Renal pelvis (tissue), 4 donors: ENCODE results near the gene CPM. TPM values are rescaled to one million over a fixed set of nuclear protein-coding genes. Genes with fewer than 3 reads are reported as not detected.
"Not testable (repeated sequence)": the region's sequence is repeated elsewhere in the genome, so short reads cannot be mapped to it uniquely, and the experiment has no call there.

Source experiments
- DNase-seq: peaks from one replicate; pipeline ENCODE4 v3.0.0-alpha.2; 2013
- polyA plus RNA-seq, 3 donors: library from polyadenylated mRNA; unstranded; fragments of 120-200 nt; gene quantifications; one replicate each; pipeline ENCODE4 v1.2.1, GENCODE V29; 2013; ENCODE audit not compliant: insufficient read length in 3 of 3

The CPM gene
- polyA plus RNA-seq, 3 donors, result 20.4 to 37.5 (median 28.5) TPM

- DNase-seq, result no peak
Observed at GRCh38 chr12:68855111-68855510, 77.9 kb downstream of the CPM start.

GRCh38 chr12:68854554-68854953, 78.4 kb downstream of the CPM start:
- DNase-seq, result no peak

- DNase-seq, result no peak
Observed at GRCh38 chr12:68854078-68854468, 78.9 kb downstream of the CPM start.

- DNase-seq, result no peak
Observed at GRCh38 chr12:68853396-68854077, 79.4 kb downstream of the CPM start.

GRCh38 chr12:68851592-68852306, 81.2 kb downstream of the CPM start:
- no peak for DNase-seq

- DNase-seq, result no peak
Observed at GRCh38 chr12:68850390-68850789, 82.6 kb downstream of the CPM start.

GRCh38 chr12:68846811-68847210, 86.2 kb downstream of the CPM start:
- DNase-seq, result no peak

GRCh38 chr12:68844788-68845695, 87.9 kb downstream of the CPM start:
- no peak for DNase-seq

GRCh38 chr12:68844318-68844745, 88.6 kb downstream of the CPM start:
- DNase-seq, result no peak

- DNase-seq, result no peak
Observed at GRCh38 chr12:68842784-68843567, 90.0 kb downstream of the CPM start.

GRCh38 chr12:68842123-68842522, 90.8 kb downstream of the CPM start:
- DNase-seq, result no peak

GRCh38 chr12:68841717-68842116, 91.3 kb downstream of the CPM start:
- DNase-seq, result no peak

GRCh38 chr12:68841175-68841574, 91.8 kb downstream of the CPM start:
- DNase-seq, result not testable (repeated sequence)

GRCh38 chr12:68839183-68840147, 93.5 kb downstream of the CPM start:
- no peak for DNase-seq

GRCh38 chr12:68838046-68838886, 94.7 kb downstream of the CPM start:
- DNase-seq, result no peak

GRCh38 chr12:68837215-68837614, 95.8 kb downstream of the CPM start:
- DNase-seq, result no peak

- DNase-seq, result no peak
Observed at GRCh38 chr12:68835333-68835908, 97.5 kb downstream of the CPM start.

- DNase-seq, result no peak
Observed at GRCh38 chr12:68833508-68833907, 99.5 kb downstream of the CPM start.

- DNase-seq, result no peak
Observed at GRCh38 chr12:68832504-68832867, 100.5 kb downstream of the CPM start.
